ENCODE results near the gene PPP1R2C.

Gene PPP1R2C

DNA sequence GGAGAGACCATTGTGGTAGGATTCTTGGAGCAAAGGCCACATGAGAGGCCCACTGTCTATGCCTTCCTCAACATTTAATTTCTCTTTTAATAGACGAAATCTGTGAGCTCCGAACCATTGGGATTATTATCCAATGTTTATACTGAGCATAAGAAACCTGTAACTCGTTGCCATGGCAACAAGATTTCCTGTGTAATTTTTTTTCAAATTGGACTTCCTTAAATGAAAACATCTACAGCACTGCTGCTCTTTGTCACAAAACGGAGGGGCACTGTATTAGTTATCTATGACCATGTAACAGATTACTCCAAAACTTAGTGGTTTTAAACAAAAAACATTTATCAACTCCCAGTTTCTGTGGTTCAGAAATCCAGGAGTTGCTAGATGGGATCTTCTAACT, 38.7 kb downstream of the PPP1R2C start:
- DNase-seq (ENCODE audit: low read depth in 1 of 2, low spot score in 1 of 2) = no peak
- in situ Hi-C loops (cut with HindIII; ENCODE audit: low pct_unique_long_range_greater_than_20kb, low sequenced_read_pairs) = no loop called here
- TF ChIP-seq JUND (IDR thresholded peaks at IDR 0.05; ENCODE audit: low read depth) = no peak

DNA sequence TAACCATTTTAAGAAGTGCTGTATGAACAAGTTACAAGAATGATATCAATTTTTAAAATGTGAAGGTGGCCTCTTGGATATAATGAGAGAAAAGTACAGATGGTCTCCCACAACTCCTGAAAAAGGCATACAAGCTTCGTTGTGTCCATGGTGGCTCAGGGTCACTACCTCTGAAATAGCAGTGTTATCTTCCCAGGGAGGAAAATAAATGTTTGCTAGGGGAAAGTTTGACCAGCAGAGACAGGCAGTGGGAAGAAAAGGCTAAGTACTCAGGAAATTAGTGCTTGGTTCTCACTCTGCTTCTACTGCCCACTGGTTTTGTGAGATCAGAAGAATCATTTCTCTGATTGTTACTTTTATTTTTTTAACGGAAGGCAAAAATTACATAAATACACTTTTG, 39.4 kb downstream of the PPP1R2C start:
- no peak for TF ChIP-seq JUND (IDR thresholded peaks at IDR 0.05; ENCODE audit: low read depth)
- DNase-seq (ENCODE audit: low read depth in 1 of 2, low spot score in 1 of 2) = no peak
- in situ Hi-C loops (cut with HindIII; ENCODE audit: low pct_unique_long_range_greater_than_20kb, low sequenced_read_pairs) = no loop called here

DNA sequence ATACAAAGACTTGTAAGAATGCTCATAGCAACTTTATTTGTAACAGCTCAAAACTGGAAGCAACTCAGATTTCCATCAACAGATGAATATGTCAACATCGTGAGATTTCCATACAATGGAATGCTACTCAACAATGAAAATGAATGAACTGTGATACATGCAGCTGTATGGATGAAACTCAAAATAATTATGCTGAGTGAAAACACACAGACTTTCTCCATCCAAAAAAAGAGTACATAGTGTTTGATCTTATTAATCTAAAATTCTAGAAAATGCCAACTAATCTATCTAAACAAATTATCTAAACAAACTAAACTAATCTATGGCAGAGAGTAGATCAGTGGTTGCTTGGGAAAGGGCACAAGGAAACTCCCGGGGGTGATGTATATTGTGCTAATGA, 42.7 kb downstream of the PPP1R2C start:
- DNase-seq (ENCODE audit: low read depth in 1 of 2, low spot score in 1 of 2) = no peak
- TF ChIP-seq JUND (IDR thresholded peaks at IDR 0.05; ENCODE audit: low read depth) = no peak
- in situ Hi-C loops (cut with HindIII; ENCODE audit: low pct_unique_long_range_greater_than_20kb, low sequenced_read_pairs) = no loop called here

DNA sequence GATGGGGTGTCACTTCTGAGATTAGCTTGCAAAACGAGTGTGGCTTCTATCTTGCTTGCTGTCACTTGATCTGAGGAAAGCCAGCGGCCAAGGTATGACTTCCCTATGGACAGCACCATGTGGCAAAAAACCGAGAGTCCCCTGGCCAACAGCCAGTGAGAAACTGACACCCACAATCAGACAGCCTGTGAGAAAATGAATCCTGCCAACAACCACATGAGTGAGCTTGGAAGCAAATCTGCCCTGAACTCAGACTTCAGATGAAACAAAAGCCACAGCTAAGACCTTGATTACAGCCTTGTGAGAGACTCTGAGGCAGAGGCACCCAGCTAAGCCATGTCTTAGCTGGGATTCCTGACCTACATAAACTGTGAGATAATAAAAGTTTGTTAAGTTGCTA, 45.5 kb downstream of the PPP1R2C start:
- DNase-seq (ENCODE audit: low read depth in 1 of 2, low spot score in 1 of 2) = no peak
- in situ Hi-C loops (cut with HindIII; ENCODE audit: low pct_unique_long_range_greater_than_20kb, low sequenced_read_pairs) = no loop called here
- no peak for TF ChIP-seq JUND (IDR thresholded peaks at IDR 0.05; ENCODE audit: low read depth)

All from T47D (cell line).